ENCODE results near the gene MEOX2.

MEOX2 gene

GRCh38 chr7:15681186-15681585 lies 5.3 kb downstream of the MEOX2 start:
- ATAC-seq: no peak

GRCh38 chr7:15680446-15680845 lies 6.0 kb downstream of the MEOX2 start:
- no peak for ATAC-seq
- TF ChIP-seq POU6F1 (CRISPR knock-in tag; IDR thresholded peaks at IDR 0.05; ENCODE audit: borderline replicate concordance, low read depth) (no peak), ARNTL (CRISPR knock-in tag; IDR thresholded peaks at IDR 0.05; ENCODE audit: borderline replicate concordance, low read depth) (no peak), CREB5 (CRISPR knock-in tag; IDR thresholded peaks at IDR 0.05; ENCODE audit: low read depth) (no peak), PATZ1 (CRISPR knock-in tag; IDR thresholded peaks at IDR 0.05; ENCODE audit: borderline replicate concordance) (no peak)

More at GRCh38 chr7:15681186-15681585, 5.3 kb downstream of the MEOX2 start:
- no peak for TF ChIP-seq PPARA (CRISPR knock-in tag; IDR thresholded peaks at IDR 0.05; ENCODE audit: borderline replicate concordance)
- no peak for TF ChIP-seq ZNF70 (CRISPR knock-in tag; IDR thresholded peaks at IDR 0.05)
- TF ChIP-seq CREB5 (CRISPR knock-in tag; IDR thresholded peaks at IDR 0.05; ENCODE audit: low read depth): no peak
- TF ChIP-seq RARB (CRISPR knock-in tag; IDR thresholded peaks at IDR 0.05): no peak
- no peak for TF ChIP-seq CSRNP3 (CRISPR knock-in tag; IDR thresholded peaks at IDR 0.05)
- no peak for TF ChIP-seq OSR1 (CRISPR knock-in tag; IDR thresholded peaks at IDR 0.05)
- no peak for TF ChIP-seq TOX (CRISPR knock-in tag; IDR thresholded peaks at IDR 0.05; ENCODE audit: borderline replicate concordance)
- TF ChIP-seq CSDC2 (CRISPR knock-in tag; IDR thresholded peaks at IDR 0.05): no peak
- TF ChIP-seq BACH2 (CRISPR knock-in tag; IDR thresholded peaks at IDR 0.05; ENCODE audit: borderline replicate concordance): no peak
- no peak for TF ChIP-seq POU6F1 (CRISPR knock-in tag; IDR thresholded peaks at IDR 0.05; ENCODE audit: borderline replicate concordance, low read depth)
- no peak for TF ChIP-seq PATZ1 (CRISPR knock-in tag; IDR thresholded peaks at IDR 0.05; ENCODE audit: borderline replicate concordance)
- TF ChIP-seq ESRRG (CRISPR knock-in tag; IDR thresholded peaks at IDR 0.05): no peak
- no peak for TF ChIP-seq ZNF8 (CRISPR knock-in tag; IDR thresholded peaks at IDR 0.05)
- TF ChIP-seq TSHZ2 (CRISPR knock-in tag; IDR thresholded peaks at IDR 0.05): no peak
- TF ChIP-seq ISL1 (CRISPR knock-in tag; IDR thresholded peaks at IDR 0.05): no peak
- TF ChIP-seq GLIS3 (CRISPR knock-in tag; IDR thresholded peaks at IDR 0.05): no peak
- no peak for TF ChIP-seq SNAI2 (CRISPR knock-in tag; IDR thresholded peaks at IDR 0.05)
- no peak for TF ChIP-seq ZC3H10 (CRISPR knock-in tag; IDR thresholded peaks at IDR 0.05)
- no peak for TF ChIP-seq TCF4 (CRISPR knock-in tag; IDR thresholded peaks at IDR 0.05; ENCODE audit: borderline replicate concordance)
- no peak for TF ChIP-seq ARNTL (CRISPR knock-in tag; IDR thresholded peaks at IDR 0.05; ENCODE audit: borderline replicate concordance, low read depth)
